CD4-positive, alpha-beta T cell (primary cell): Measurements from ENCODE around the gene LRGUK. TPM values are rescaled to one million over a fixed set of nuclear protein-coding genes. Genes with fewer than 3 reads are reported as not detected.

ENCODE experiments used
- ATAC-seq: fragments of 200-7000 bp; cut with Tn5 transposase; one replicate; pipeline ENCODE4 v1.10.0; 2022; ENCODE audit warnings: mild to moderate bottlenecking; ENCODE audit not compliant: poor library complexity
- CTCF ChIA-PET: fragments of 350-600 bp; sonication (Branson Sonifier 250); formaldehyde crosslinking; loops from one replicate; lab custom pipeline; 2021; ENCODE audit warnings: antibody characterized with exemption, inconsistent platforms; lab: Charles Lee
- POLR2A ChIA-PET: fragments of 350-600 bp; sonication (Branson Sonifier 250); formaldehyde crosslinking; loops from one replicate; lab custom pipeline; 2021; ENCODE audit warnings: antibody characterized with exemption, inconsistent platforms; lab: Charles Lee
- DNase-seq, 14 experiments: peaks; one replicate each; pipeline ENCODE4 v3.0.0-alpha.2; 2013 to 2020; ENCODE audit warnings: mixed read lengths in 2 of 14
- H3K27ac ChIP-seq, 2 donors: one replicate each; pipeline versions ENCODE4 v1.5.1 to v1.7.0; 2013; ENCODE audit warnings: low read length in 2 of 2, low read depth in 1 of 2, mild to moderate bottlenecking in 1 of 2
- H3K27me3 ChIP-seq, 2 experiments: 1 replicate in 1 of 2; 2 replicates in 1 of 2; pipeline versions ENCODE4 v1.6.1 to v1.7.0; 2013; ENCODE audit warnings: low read length in 2 of 2, control low read depth in 1 of 2, mild to moderate bottlenecking in 1 of 2, moderate library complexity in 1 of 2; ENCODE audit not compliant: insufficient read depth in 2 of 2, control insufficient read depth in 1 of 2
- H3K36me3 ChIP-seq: one replicate; pipeline ENCODE4 v1.6.1; 2013; ENCODE audit warnings: low read length, control low read depth; ENCODE audit not compliant: insufficient read depth
- H3K4me1 ChIP-seq: one replicate; pipeline ENCODE4 v1.6.1; 2013; ENCODE audit warnings: low read length, control low read depth; ENCODE audit not compliant: insufficient read depth
- H3K4me3 ChIP-seq: one replicate; pipeline ENCODE4 v1.5.1; 2013; ENCODE audit warnings: mild to moderate bottlenecking, low read length, moderate library complexity
- H3K9me3 ChIP-seq, 2 experiments: 1 replicate in 1 of 2; 2 replicates in 1 of 2; pipeline versions ENCODE4 v1.6.1 to v1.7.0; 2013; ENCODE audit warnings: low read length in 2 of 2, mild to moderate bottlenecking in 2 of 2, control low read depth in 1 of 2, moderate library complexity in 1 of 2; ENCODE audit not compliant: control insufficient read depth in 1 of 2, insufficient read depth in 1 of 2
- H3K27ac Mint-ChIP-seq: one replicate; pipeline ENCODE4 v1.8.0; 2020; ENCODE audit warnings: mixed read lengths
- H3K27me3 Mint-ChIP-seq: one replicate; pipeline ENCODE4 v1.8.0; 2021; ENCODE audit warnings: mixed read lengths
- H3K36me3 Mint-ChIP-seq: one replicate; pipeline ENCODE4 v1.8.0; 2021; ENCODE audit warnings: low read depth, mixed read lengths
- H3K4me1 Mint-ChIP-seq: one replicate; pipeline ENCODE4 v1.8.0; 2021; ENCODE audit warnings: low read depth, mixed read lengths
- H3K4me3 Mint-ChIP-seq: one replicate; pipeline ENCODE4 v1.8.0; 2020; ENCODE audit warnings: mild to moderate bottlenecking, mixed read lengths
- H3K9me3 Mint-ChIP-seq: one replicate; pipeline ENCODE4 v1.8.0; 2020; ENCODE audit warnings: mixed read lengths
- intact Hi-C, 2 experiments: fragments of 100-400 bp; cut with DNase I in 1 of 2; cut with micrococcal nuclease in 1 of 2; formaldehyde crosslinking; loops; one replicate each; pipeline versions ENCODE4 v1.15.1 to v1.9.0; 2023 to 2025; cut with DNase I, micrococcal nuclease
- total RNA-seq, 174 experiments: library from RNA in 2 of 174; stranded (reverse) in 2 of 174; gene quantifications; one replicate each; pipeline ENCODE4 v1.2.3 and lab custom pipeline; 2021 to 2026
- TF ChIP-seq, protein P1 (sequence below): fragments of 200-600 bp; IDR thresholded peaks from one replicate; pipeline ENCODE4 v1.8.0; 2022; ENCODE audit warnings: antibody characterized with exemption, mild to moderate bottlenecking

LRGUK gene
- total RNA-seq, 2 experiments from 2014 or later, result 0.20 to 0.27 TPM

DNA sequence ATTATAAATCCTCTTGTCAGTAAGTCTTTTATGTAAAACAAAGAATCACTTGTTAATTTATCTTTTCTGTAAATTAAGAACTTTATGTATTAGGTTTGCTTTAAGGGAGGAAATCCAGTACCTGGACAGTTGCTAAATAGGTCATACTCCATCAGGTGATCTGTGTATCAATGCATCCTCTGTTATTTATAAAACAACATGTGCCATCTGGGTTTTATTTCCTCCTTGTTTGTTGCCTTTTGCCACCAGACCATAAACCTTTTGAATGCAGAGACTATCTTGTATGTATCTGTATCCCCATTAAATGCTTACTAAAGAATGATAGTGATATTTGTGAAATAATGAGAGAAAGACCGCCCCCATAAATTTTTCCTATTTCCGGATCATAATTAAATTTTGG lies 119.6 kb downstream of the LRGUK start:
- H3K4me3 Mint-ChIP-seq, result no peak overlapping the region

DNA sequence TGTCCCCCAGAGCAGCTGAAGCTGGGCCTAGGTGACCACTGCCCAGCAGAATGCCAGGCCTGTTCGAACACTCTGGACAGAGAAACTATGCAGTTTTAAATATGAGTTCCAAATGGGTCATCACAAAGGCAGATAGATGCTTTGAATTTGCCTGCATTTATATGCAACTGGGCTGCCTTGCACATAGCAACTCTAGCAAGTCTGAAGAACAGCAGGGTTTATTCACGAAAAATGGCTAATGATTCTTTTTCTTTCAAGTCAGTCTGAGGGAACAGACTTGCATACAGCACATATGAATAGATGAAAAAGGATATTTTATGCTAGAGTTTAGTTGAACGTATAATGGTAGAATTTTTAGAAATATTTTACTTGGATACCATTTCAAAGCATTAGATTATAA lies 121.1 kb downstream of the LRGUK start:
- ChIA-PET CTCF (no interaction called here), POLR2A (no interaction called here)
- no peak for DNase-seq
- H3K4me1 ChIP-seq, result no peaks in the 10 kb centered on the region
- no peak overlapping the region for H3K27ac Mint-ChIP-seq
- H3K9me3 Mint-ChIP-seq, result peaks cover 2% of the 10 kb centered on the region
- TF ChIP-seq, protein P1, sequence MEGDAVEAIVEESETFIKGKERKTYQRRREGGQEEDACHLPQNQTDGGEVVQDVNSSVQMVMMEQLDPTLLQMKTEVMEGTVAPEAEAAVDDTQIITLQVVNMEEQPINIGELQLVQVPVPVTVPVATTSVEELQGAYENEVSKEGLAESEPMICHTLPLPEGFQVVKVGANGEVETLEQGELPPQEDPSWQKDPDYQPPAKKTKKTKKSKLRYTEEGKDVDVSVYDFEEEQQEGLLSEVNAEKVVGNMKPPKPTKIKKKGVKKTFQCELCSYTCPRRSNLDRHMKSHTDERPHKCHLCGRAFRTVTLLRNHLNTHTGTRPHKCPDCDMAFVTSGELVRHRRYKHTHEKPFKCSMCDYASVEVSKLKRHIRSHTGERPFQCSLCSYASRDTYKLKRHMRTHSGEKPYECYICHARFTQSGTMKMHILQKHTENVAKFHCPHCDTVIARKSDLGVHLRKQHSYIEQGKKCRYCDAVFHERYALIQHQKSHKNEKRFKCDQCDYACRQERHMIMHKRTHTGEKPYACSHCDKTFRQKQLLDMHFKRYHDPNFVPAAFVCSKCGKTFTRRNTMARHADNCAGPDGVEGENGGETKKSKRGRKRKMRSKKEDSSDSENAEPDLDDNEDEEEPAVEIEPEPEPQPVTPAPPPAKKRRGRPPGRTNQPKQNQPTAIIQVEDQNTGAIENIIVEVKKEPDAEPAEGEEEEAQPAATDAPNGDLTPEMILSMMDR, result no peak
- H3K4me3 ChIP-seq, result no peak overlapping the region
- no peak overlapping the region for H3K27ac ChIP-seq
- no peaks in the 10 kb centered on the region for H3K4me1 Mint-ChIP-seq
- no peaks in the 10 kb centered on the region for H3K36me3 ChIP-seq
- intact Hi-C loops, result no loop called here
- H3K27me3 Mint-ChIP-seq, result no peaks in the 10 kb centered on the region
- H3K4me3 Mint-ChIP-seq, result no peak overlapping the region
- no peaks in the 10 kb centered on the region for H3K27me3 ChIP-seq
- H3K9me3 ChIP-seq, result no peaks in the 10 kb centered on the region
- no peak for ATAC-seq
- no peaks in the 10 kb centered on the region for H3K36me3 Mint-ChIP-seq

More for the DNA sequence above, 119.6 kb downstream of the LRGUK start:
- intact Hi-C loops, result no loop called here
- no peaks in the 10 kb centered on the region for H3K9me3 ChIP-seq
- Mint-ChIP-seq H3K4me1 (no peaks in the 10 kb centered on the region), H3K27me3 (no peaks in the 10 kb centered on the region), H3K36me3 (no peaks in the 10 kb centered on the region), H3K27ac (no peak overlapping the region), H3K9me3 (no peaks in the 10 kb centered on the region)
- H3K36me3 ChIP-seq, result no peaks in the 10 kb centered on the region
- TF ChIP-seq, protein P1, result no peak
- no peak overlapping the region for H3K4me3 ChIP-seq
- no peak overlapping the region for H3K27ac ChIP-seq
- POLR2A ChIA-PET, result no interaction called here
- no peaks in the 10 kb centered on the region for H3K27me3 ChIP-seq
- no peaks in the 10 kb centered on the region for H3K4me1 ChIP-seq
- CTCF ChIA-PET, result no interaction called here
- ATAC-seq (no peak), DNase-seq (no peak)

DNA sequence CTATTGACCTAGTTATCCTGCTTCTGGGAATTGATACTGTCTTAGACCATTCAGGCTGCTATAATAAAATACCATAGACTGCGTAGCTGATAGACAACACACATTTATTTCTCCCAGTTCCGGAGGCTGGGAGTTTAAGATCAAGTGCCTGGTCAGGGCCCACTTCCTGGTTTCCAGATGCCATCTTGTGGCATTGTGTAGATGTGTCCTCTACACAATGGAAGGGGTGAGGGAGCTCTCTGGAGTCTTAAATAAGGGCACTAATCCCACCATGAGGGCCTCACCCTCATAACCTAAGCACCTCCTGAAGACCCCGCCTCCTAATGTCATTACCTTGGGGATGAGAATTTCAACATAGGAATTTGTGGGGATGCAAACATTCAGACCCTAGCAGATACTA lies 127.2 kb downstream of the LRGUK start:
- ATAC-seq, result no peak
- no peak overlapping the region for H3K27ac Mint-ChIP-seq
- ChIA-PET POLR2A (no interaction called here), CTCF (no interaction called here)
- DNase-seq, result no peak
- H3K4me3 Mint-ChIP-seq, result no peak overlapping the region
- TF ChIP-seq, protein P1, result no peak
- Histone ChIP-seq H3K9me3 (no peaks in the 10 kb centered on the region), H3K4me3 (no peak overlapping the region), H3K27ac (no peak overlapping the region), H3K36me3 (no peaks in the 10 kb centered on the region), H3K27me3 (no peaks in the 10 kb centered on the region), H3K4me1 (no peaks in the 10 kb centered on the region)
- no peaks in the 10 kb centered on the region for H3K4me1 Mint-ChIP-seq
- no peaks in the 10 kb centered on the region for H3K36me3 Mint-ChIP-seq
- H3K27me3 Mint-ChIP-seq, result no peaks in the 10 kb centered on the region
- intact Hi-C loops, result no loop called here
- peaks cover 5% of the 10 kb centered on the region for H3K9me3 Mint-ChIP-seq
